Hepatocyte (in vitro differentiated cells): ENCODE data around the gene PHAF1.

ENCODE experiments used
- CTCF ChIP-seq: fragments of 200-600 bp; sonication (generic); IDR thresholded peaks from 2 replicates; pipeline ENCODE4 v1.5.1; 2016; ENCODE audit warnings: antibody characterized with exemption, mild to moderate bottlenecking; ENCODE audit not compliant: poor library complexity
- EZH2phosphoT487 ChIP-seq: fragments of 200-600 bp; sonication (generic); IDR thresholded peaks from one replicate; pipeline ENCODE4 v1.6.1; 2018; ENCODE audit warnings: antibody characterized with exemption, mild to moderate bottlenecking, low read depth, moderate library complexity; ENCODE audit not compliant: unreplicated experiment, severe bottlenecking

- TF ChIP-seq CTCF, result no peak
- no peak for TF ChIP-seq EZH2phosphoT487
These were observed 85.9 kb downstream of the PHAF1 start for GRCh38 chr16:67195676-67196075.
